GM13977 (cell line): ENCODE data around the gene IFFO2.

Experiments used
- DNase-seq: peaks from one replicate; pipeline ENCODE4 v3.0.0; 2012; ENCODE audit warnings: low spot score
- in situ Hi-C: fragments of 300-500 bp; cut with MboI; formaldehyde crosslinking; loops from one replicate; pipeline ENCODE4 v1.12.0; 2022; ENCODE audit warnings: low sequenced_read_pairs, low pct_unique_long_range_greater_than_20kb, mixed read lengths, inconsistent platforms; ENCODE audit not compliant: unreplicated experiment
- TF ChIP-seq, protein P1 (sequence below): IDR thresholded peaks from 2 replicates; pipeline ENCODE4 v1.5.1; 2012; ENCODE audit warnings: mild to moderate bottlenecking, control low read depth; ENCODE audit not compliant: insufficient read depth; ENCODE audit errors: extremely low read depth, missing control alignments

Gene IFFO2

DNA sequence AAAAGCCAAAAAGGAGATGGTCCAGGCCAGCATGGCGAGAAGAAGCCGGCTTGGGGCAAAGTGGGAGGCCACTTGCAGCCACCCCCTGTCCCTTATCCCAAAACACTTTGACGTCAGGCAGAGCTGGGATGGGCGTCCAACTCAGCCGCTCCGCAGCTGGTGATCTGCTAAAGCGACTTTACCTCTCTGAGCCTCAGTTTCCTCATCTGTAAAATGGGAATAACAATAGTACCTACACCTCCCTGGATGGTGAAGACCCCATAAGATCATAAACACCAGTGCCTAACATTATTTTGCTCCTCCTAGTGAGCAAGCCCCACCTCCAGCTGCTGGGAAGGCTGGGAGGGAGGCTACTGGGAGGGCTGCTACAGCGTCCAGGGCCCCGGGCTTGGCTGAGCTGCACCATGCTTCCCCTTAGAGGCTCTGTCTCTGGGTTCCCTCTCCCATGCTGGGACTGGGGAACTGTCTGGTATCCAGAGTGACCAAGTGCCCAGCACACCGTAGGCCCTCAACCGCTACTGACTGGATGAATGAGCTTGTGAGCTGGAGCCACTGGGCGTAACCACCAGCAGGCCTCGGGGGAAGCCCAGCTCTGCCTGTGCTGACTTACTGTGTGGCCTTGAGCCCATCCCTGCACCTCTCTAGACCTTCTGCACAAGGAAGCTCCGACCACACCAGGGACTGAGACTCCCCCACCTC is 18.3 kb downstream of the IFFO2 start:
- DNase-seq = no peak
- in situ Hi-C loops = no loop called here
- TF ChIP-seq, protein P1, sequence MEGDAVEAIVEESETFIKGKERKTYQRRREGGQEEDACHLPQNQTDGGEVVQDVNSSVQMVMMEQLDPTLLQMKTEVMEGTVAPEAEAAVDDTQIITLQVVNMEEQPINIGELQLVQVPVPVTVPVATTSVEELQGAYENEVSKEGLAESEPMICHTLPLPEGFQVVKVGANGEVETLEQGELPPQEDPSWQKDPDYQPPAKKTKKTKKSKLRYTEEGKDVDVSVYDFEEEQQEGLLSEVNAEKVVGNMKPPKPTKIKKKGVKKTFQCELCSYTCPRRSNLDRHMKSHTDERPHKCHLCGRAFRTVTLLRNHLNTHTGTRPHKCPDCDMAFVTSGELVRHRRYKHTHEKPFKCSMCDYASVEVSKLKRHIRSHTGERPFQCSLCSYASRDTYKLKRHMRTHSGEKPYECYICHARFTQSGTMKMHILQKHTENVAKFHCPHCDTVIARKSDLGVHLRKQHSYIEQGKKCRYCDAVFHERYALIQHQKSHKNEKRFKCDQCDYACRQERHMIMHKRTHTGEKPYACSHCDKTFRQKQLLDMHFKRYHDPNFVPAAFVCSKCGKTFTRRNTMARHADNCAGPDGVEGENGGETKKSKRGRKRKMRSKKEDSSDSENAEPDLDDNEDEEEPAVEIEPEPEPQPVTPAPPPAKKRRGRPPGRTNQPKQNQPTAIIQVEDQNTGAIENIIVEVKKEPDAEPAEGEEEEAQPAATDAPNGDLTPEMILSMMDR = no peak

DNA sequence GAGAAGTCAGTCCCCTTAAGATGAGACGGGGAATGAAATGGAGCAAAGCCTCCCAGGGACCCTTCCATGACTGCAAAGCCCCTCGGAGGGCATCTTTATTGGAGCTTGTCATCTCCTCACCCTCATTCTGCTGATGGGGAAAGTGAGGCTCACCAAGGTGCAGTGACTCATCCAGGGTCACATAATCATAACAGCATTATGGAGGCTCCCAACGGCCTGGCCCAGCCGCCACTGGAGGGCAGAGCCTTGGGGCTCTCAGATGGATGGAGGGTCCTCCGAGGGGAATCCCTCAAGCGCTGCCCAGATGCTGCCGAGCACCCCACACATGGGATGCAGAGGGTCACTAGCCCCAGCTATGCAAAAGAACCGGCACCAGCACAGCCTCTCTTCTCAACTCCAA is 18.9 kb downstream of the IFFO2 start:
- TF ChIP-seq, protein P1 = no peak
- no peak for DNase-seq
- in situ Hi-C loops = no loop called here

DNA sequence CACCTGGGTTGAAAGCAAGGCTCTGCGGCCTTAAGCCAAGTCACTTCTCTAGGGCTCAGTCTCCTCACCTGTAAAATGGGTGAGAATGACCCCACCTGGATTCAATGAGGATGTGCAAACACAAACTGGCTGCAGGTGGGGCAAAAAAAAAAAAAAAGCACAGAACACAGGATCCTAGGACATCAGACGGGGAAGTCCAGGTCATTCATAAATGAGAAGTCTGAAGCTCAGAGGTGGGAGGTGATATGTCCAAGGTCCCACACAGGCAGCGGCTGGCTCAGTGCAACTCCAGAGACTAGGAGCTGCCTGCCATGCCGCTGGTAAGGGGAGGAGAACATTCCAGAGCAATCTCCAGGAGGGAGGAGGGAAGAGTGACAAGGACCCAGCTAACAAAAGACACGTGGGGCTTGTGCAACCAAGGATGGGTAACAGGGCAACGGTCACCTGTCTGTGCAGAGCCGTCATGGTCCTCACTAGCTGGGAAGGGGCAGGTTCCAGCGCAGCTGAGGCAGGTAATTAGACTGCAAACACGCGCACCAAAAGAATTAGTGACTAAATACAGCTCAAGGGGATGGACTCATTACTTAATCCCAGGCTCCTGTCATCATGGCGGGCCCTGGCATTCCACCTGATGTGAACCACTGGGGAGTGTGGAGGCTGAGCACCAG is 19.5 kb downstream of the IFFO2 start:
- no peak for DNase-seq
- in situ Hi-C loops = no loop called here
- TF ChIP-seq, protein P1 = no peak

DNA sequence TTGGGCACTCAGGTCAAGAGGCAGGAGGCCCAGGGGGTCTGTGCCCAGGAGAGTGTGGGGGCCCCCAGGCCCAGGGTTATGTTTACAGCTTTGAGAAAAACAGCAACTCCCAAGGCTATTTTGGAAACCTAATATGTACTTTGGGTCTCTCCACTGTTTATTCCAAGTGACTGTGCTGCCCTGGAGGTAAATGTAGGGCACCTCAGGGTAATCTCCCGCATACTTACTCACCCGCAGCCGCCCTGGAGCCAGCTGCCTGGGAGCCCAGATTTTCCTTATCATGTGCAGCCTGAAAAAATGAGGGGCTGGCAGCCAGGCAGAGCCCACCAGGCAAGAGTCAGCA is 20.0 kb downstream of the IFFO2 start:
- TF ChIP-seq, protein P1 = no peak

DNA sequence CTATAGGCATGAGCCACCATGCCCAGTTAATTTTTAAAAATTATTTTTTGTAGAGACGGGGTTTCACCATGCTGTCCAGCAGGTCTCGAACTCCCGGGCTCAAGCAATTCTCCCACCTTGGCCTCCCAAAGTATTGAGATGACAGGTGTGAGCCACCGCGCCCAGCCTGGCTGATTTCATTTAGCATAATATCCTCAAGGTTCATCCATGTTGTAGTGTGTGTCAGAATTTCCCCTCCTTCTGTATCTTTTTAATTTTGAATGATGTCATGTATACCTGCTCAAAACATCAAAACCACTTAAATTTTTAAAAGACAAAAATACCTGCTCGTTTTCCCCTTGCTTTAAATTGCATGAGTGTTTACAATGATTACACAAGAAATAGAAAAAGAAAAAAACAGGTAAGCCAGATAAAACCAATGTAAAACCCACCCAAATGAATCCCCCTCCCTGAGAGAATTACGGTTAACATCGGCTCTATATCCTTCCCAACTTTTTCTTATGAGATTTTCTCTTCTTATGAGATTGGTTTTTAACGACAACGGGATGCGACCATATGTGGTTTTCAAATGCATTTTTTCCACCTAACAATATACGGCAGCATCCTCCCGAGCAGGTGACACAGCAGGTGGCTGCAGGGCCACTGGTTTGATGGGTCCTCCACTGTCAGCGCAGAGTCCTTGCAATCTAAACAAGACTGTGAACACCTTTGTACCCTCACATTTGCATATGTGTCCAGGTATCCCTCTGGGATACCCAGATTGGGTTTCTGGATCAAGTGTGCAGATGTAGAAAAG is 22.1 kb downstream of the IFFO2 start:
- in situ Hi-C loops = no loop called here
- TF ChIP-seq, protein P1 = no peak
- DNase-seq = no peak

More for the DNA sequence above, 20.0 kb downstream of the IFFO2 start:
- DNase-seq = no peak
- in situ Hi-C loops = no loop called here

DNA sequence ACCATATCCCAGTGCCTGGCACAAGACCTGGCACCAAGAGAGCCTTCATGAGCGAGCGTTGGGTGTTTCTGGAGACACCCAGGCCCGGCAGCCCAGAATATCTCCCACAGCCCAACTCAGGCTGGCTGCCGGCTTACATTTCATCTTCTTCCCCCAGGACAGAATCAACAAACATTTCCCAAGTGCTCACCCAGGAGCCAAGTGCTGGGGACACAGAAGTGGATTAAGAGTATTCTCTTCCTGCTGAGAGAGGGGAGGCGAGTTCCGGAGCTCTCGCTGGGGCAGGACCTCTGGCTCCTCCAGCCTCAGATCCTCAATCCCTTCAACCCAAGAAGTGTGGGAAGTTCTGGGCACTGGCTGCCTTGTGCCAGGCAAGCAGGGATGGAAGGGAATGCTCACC is 23.6 kb downstream of the IFFO2 start:
- in situ Hi-C loops = no loop called here
- TF ChIP-seq, protein P1 = no peak
- DNase-seq = no peak
